ENCODE results near the gene THADA.

- TF ChIP-seq CTCF (IDR thresholded peaks at IDR 0.05) = no peak
- no peak for TF ChIP-seq POLR2AphosphoS5 (IDR thresholded peaks at IDR 0.05)
Observed at GRCh38 chr2:43478412-43479086, 117.3 kb downstream of the THADA start.

All from upper lobe of left lung (tissue), 4 donors.